Motor neuron (in vitro differentiated cells): ENCODE measurements around the gene NFE2. TPM values are rescaled to one million over a fixed set of nuclear protein-coding genes. Genes with fewer than 3 reads are reported as not detected.
A peak's percentile ranks its signal among the peaks of the same experiment; 100 is the strongest.
"Not testable (repeated sequence)": the region's sequence is repeated elsewhere in the genome, so short reads cannot be mapped to it uniquely, and the experiment has no call there.

Source experiments
- ATAC-seq, 8 experiments: fragments of 200-7000 bp; cut with Tn5 transposase; replicated peaks in 6 of 8; 2 replicates each; pipeline ENCODE4 v1.8.0; 2021; ENCODE audit warnings: mild to moderate bottlenecking in 8 of 8, moderate library complexity in 8 of 8
- H3K27ac ChIP-seq, 2 donors: fragments of 250-450 bp; sonication (Bioruptor Pico); 2 replicates each; pipeline ENCODE4 v1.9.0; 2021; ENCODE audit warnings: antibody characterized with exemption in 2 of 2, mild to moderate bottlenecking in 2 of 2, moderate library complexity in 1 of 2
- H3K4me1 ChIP-seq, 2 donors: fragments of 250-450 bp; sonication (Bioruptor Pico); replicated peaks in 1 of 2; 2 replicates each; pipeline ENCODE4 v1.6.1; 2021; ENCODE audit warnings: antibody characterized with exemption in 2 of 2, mild to moderate bottlenecking in 2 of 2, moderate library complexity in 1 of 2
- H3K4me3 ChIP-seq, 5 donors: fragments of 250-450 bp; sonication (Bioruptor Pico); 2 replicates each; pipeline ENCODE4 v1.9.0; 2021; ENCODE audit warnings: antibody characterized with exemption in 5 of 5, mild to moderate bottlenecking in 5 of 5, moderate library complexity in 4 of 5
- WGBS, 10 experiments: fragments of 450-650 bp; shearing (Covaris generic); methylation state at CpG; one replicate each; pipeline ENCODE4 v1.0.0; 2022; 5-methylcytosine and 5-hydroxymethylcytosine counted together
- in situ Hi-C, 9 experiments: fragments of 400-800 bp; cut with MboI; loops; one replicate each; pipeline ENCODE4 v1.15.0; 2021; ENCODE audit warnings: low sequenced_read_pairs in 9 of 9, low pct_unique_long_range_greater_than_20kb in 2 of 9; ENCODE audit not compliant: unreplicated experiment in 9 of 9
- total RNA-seq, 8 experiments: library from RNA; unstranded; fragments of 300-600 nt; gene quantifications; 2 replicates each; pipeline versions ENCODE4 v1.2.3 to v1.2.4, GENCODE V29; 2022

The NFE2 gene
- total RNA-seq, 8 experiments from 2014 or later: 0.08 to 17.8 (median 1.6) TPM; not detected in 1

GRCh38 chr12:54285150-54286041 is 15.4 kb downstream of the NFE2 start:
- no peak overlapping the region for H3K4me3 ChIP-seq
- H3K4me1 ChIP-seq: peaks cover 28 to 40% of the 10 kb centered on the region in 2 donors
- no peak for ATAC-seq
- WGBS, 10 experiments: 31 to 100% (median 69%) methylated on average over 1 to 4 of the region's 5 CpGs; no CpG with 5 or more reads in 2 of the 10 experiments
- in situ Hi-C loops: no loop called here
- H3K27ac ChIP-seq: no peak overlapping the region

DNA sequence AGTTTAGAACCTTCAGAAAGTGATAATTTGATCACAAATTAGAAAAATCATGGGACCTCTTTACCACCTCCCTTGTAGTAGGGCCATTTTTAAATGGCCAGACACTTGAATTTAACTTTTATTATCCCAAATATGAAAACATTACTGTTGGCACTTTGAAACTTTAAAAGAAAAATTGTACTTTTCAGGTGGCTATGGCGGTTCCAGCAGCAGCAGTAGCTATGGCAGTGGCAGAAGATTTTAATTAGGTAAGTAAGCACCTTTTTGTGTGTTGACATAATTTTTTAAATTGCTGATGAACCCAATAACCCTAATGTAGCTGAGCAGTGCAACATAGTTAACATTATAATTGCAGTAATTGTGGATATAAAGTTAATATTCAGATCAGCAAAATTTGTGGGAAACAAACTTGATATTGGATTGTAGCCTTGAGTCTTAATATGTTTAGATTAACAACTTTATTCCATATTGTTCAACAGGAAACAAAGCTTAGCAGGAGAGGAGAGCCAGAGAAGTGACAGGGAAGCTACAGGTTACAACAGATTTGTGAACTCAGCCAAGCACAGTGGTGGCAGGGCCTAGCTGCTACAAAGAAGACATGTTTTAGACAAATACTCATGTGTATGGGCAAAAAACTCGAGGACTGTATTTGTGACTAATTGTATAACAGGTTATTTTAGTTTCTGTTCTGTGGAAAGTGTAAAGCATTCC is 16.6 kb downstream of the NFE2 start:
- in situ Hi-C loops: not testable (repeated sequence)

DNA sequence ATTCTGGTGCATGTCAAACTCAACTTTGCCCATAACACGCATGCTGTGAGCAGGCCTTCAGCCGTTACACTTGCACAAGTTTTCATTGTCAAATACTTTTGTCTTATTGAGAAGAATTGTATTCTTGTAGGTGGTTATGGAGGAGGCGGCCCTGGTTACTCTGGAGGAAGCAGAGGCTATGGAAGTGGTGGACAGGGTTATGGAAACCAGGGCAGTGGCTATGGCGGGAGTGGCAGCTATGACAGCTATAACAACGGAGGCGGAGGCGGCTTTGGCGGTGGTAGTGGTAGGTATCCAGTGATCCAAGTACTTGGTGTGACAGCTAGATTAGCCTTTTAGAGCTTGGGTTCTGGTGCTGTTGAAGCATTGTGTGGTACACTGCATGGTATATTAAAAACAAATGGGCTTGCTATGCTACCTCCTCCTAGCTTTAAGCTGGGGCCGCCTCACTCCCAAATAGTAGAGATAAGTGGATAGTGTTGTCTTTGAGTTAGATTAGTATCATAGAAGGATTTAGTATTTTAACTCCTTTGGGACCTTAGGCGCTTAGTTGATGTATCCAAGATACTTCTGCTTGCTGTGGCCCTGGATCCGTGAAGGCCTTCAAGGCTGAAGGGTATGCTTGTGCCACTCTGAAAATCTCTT is 17.7 kb downstream of the NFE2 start:
- 0 to 100% (median 34%) methylated on average over 1 to 8 of the region's 11 CpGs for WGBS, 10 experiments
- peaks cover 28 to 44% of the 10 kb centered on the region in 2 donors for H3K4me1 ChIP-seq
- in situ Hi-C loops: no loop called here
- ATAC-seq: no peak
- no peak overlapping the region for H3K27ac ChIP-seq
- peak overlapping the region in 2 of 5 donors; percentile 2 to 73 for H3K4me3 ChIP-seq

More for the DNA sequence above, 16.6 kb downstream of the NFE2 start:
- peak overlapping the region in 1 of 5 donors; percentile 2 for H3K4me3 ChIP-seq
- WGBS, 10 experiments: 0 to 86% (median 78%) methylated on average over 1 of the region's 2 CpGs; no CpG with 5 or more reads in 1 of the 10 experiments
- not testable (repeated sequence) for H3K27ac ChIP-seq, ATAC-seq
- H3K4me1 ChIP-seq: peaks cover 28 to 40% of the 10 kb centered on the region in 2 donors

DNA sequence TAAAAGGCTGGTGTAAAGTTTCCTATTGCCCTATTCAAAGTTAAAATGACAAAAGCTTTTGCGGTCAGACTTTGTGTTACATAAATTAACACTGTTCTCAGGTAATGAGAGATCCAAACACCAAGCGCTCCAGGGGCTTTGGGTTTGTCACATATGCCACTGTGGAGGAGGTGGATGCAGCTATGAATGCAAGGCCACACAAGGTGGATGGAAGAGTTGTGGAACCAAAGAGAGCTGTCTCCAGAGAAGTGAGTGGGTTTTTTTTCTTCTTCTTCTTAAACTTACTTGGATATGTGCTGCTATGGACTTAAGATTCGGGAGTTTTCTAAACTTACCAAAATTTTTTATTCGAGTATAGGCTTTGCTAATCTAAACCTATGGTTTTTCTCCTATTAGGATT is 19.1 kb downstream of the NFE2 start:
- H3K4me1 ChIP-seq: peaks cover 31 to 52% of the 10 kb centered on the region in 2 donors
- H3K27ac ChIP-seq, ATAC-seq, in situ Hi-C loops: not testable (repeated sequence)
- 0 to 20% (median 0%) methylated on average over 1 to 4 of the region's 4 CpGs; no CpG with 5 or more reads in 3 of the 10 experiments for WGBS, 10 experiments
- peak overlapping the region; percentile 60 to 73 (median 71) for H3K4me3 ChIP-seq

DNA sequence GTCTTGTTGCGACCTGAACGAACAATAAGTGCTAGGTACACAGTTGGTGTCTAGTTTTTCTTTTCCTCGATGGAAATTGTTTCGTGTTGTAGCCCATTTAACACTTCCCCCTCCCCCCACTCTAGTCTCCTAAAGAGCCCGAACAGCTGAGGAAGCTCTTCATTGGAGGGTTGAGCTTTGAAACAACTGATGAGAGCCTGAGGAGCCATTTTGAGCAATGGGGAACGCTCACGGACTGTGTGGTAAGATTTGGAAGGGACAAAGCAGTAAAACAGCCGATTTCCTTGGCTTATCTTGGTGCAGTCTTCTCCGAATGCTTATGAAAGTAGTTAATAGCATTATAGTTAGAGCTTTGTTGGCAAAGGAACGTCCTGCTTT is 19.6 kb downstream of the NFE2 start:
- H3K4me3 ChIP-seq: peak overlapping the region; percentile 60 to 73 (median 71)
- ATAC-seq, in situ Hi-C loops: not testable (repeated sequence)
- peaks cover 31 to 52% of the 10 kb centered on the region in 2 donors for H3K4me1 ChIP-seq
- WGBS, 10 experiments: 0 to 4% (median 0%) methylated on average over 1 to 9 of the region's 10 CpGs
- H3K27ac ChIP-seq: peak overlapping the region; percentile 87 to 96

DNA sequence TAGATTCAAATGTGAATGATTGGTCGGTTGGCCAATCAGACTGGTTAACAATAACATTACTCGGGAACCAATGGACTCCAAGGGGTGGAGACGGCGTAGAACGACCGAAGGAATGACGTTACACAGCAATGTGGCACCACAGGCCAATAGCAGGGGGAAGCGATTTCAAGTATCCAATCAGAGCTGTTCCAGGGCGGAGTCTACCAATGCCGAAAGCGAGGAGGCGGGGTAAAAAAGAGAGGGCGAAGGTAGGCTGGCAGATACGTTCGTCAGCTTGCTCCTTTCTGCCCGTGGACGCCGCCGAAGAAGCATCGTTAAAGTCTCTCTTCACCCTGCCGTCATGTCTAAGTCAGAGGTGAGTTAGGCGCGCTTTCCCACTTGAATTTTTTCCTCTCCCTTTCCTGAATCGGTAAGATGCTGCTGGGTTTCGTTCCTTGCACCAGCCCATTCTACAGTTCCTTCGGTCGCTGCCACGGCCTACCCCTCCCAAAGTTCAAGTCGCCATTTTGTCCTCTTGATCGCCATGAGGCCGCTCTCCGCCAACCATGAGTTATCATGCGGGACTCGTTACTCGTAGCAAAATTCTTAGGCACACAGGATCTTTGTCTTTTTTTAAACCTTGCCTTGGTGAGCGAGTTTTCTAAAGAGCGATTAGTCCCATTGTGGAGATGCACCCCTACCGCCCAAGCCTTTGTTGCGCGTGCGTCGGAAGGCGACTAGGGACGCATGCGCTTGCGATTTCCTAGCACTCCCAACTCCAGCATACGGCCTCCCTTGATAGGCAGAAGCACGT is 20.2 kb downstream of the NFE2 start, which contains the start of gene HNRNPA1:
TSS of gene HNRNPA1 (plus strand) at position 259 of the 793 bp plus-strand sequence. CDS start at position 341, 82 bp downstream.
- in situ Hi-C loops: no loop called here
- 0 to 3% (median 1%) methylated on average over 7 to 36 of the region's 48 CpGs for WGBS, 10 experiments

DNA sequence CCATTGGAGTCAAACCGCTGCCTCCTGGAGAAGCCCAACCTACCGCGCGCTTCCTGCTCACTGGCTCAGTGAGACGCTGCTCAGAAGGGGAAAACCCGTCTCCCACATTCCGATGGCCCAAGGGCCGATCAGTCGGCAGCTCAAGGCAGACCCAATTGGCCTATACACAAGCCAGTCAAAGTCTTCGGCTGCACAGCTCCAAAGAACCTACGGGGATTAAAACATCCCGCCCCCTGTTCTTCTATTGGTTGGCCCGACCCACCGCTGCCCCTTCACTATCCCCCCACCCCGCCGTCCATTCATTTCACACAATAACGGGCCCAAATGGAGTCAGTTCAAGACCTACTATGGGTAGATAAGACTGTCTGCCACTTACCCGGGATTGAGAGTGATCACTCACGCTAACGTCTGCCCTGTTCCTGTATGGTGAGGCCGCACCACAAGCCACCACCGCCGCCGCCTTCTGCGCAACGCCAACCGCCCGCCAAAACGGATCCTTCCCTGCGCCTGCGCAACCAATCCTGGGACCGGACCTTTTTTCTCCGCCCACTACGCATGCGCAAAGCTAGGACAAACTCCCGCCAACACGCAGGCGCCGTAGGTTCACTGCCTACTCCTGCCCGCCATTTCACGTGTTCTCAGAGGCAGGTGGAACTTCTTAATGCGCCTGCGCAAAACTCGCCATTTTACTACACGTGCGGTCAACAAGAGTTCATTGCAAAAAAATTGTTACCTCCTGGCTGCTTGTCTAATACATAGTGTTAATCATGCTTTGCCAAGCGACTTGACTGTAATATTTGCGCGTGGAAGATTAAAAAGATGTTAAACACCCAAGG is 21.0 kb downstream of the NFE2 start, which contains the start of gene CBX5:
TSS of gene CBX5 (minus strand) at position 491 of the 836 bp plus-strand sequence. CDS start 22,472 bp downstream, outside the sequence.
- Histone ChIP-seq H3K4me3 (peak within 1 kb of the TSS; percentile 60 to 73 (median 71)), H3K4me1 (peaks cover 31 to 46% of the 10 kb centered on the region in 2 donors), H3K27ac (peak within 1 kb of the TSS; percentile 96)
- WGBS, 10 experiments: 0 to 5% (median 0%) methylated on average over 1 to 17 of the region's 49 CpGs; no CpG with 5 or more reads in 1 of the 10 experiments
- in situ Hi-C loops: no loop called here
- peak; percentile 71 to 86 (median 84) for ATAC-seq

More for the DNA sequence above, 20.2 kb downstream of the NFE2 start, which contains the start of gene HNRNPA1:
- Histone ChIP-seq H3K4me3 (peak within 1 kb of the TSS; percentile 60 to 73 (median 71)), H3K27ac (peak within 1 kb of the TSS; percentile 96), H3K4me1 (peaks cover 31 to 49% of the 10 kb centered on the region in 2 donors)
- peak; percentile 73 to 88 (median 84) for ATAC-seq

DNA sequence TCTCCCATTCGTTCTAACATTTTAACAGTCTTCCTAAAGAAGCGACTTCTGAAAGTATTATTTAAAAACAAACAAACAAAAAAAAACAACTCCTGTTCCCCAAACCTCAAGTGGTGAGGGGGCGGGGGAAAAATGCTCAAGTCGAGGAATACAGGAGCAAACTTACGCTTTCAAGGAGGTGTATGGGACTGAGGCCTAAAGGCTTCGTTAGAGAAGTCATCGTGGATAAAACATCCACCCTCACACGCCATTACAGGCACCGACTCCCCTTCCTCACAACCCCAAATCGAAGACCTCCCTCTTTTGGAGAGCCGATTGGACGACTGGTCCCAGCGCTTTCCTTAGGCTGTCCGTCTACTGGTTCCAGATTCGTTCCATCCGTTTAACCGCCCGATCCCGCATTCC is 21.6 kb downstream of the NFE2 start:
- no peak for ATAC-seq

DNA sequence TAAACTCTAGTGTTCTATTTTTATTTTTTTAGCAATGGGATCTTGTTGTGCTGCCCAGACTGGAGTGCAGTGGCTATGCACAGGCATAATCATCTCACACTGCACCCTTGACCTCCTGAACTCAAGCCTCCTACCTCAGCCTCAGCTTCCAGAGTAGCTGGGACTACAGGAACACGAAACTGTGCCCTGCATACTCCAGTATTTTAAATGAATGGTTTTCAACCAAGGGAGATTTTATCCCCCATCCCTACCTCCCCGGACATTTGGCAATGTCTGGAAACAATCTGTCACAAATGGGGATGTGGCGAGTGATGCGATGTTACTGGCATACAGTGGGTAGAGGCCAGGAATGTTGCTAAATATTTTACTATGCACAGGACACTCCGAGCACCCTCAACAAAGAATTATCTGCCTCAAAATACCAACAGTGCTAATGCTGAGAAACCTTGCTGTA is 23.0 kb downstream of the NFE2 start:
- no peak overlapping the region for H3K27ac ChIP-seq
- 0 to 74% (median 20%) methylated on average over 1 to 5 of the region's 5 CpGs; no CpG with 5 or more reads in 3 of the 10 experiments for WGBS, 10 experiments

More for the DNA sequence above, 21.6 kb downstream of the NFE2 start:
- WGBS, 10 experiments: 0 to 10% (median 0%) methylated on average over 1 to 16 of the region's 19 CpGs
- peak overlapping the region; percentile 60 to 73 (median 71) for H3K4me3 ChIP-seq
- in situ Hi-C loops: no loop called here
- peaks cover 30 to 40% of the 10 kb centered on the region in 2 donors for H3K4me1 ChIP-seq
- peak overlapping the region; percentile 72 to 96 for H3K27ac ChIP-seq

DNA sequence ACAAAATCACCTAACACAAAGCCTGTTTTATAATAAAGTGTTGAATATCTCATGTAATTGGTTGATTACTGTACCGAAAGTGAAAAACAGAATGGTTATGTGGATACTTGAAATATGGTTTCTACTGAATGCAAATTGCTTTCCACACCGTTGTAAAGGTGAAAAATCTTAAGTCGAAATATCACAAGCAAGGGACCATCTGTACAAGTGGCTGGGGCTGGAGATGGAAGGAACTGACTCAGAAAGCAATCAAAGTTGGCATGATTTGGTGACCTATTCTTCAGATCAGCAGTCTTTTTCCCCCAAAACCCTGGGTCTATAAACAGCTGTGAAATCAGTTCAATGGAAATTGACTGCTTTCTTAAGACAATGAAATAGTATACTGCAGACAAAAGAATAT is 24.4 kb downstream of the NFE2 start:
- 71 to 100% (median 93%) methylated on average over 1 to 3 of the region's 3 CpGs for WGBS, 10 experiments
- in situ Hi-C loops: no loop called here
- no peak for ATAC-seq
- peaks cover 4 to 13% of the 10 kb centered on the region in 2 donors for H3K4me1 ChIP-seq
- no peak overlapping the region for H3K27ac ChIP-seq
- no peak overlapping the region for H3K4me3 ChIP-seq

More for the DNA sequence above, 23.0 kb downstream of the NFE2 start:
- in situ Hi-C loops: no loop called here
- no peak for ATAC-seq
- H3K4me1 ChIP-seq: peaks cover 18 to 26% of the 10 kb centered on the region in 2 donors
- peak overlapping the region; percentile 60 to 73 (median 71) for H3K4me3 ChIP-seq

DNA sequence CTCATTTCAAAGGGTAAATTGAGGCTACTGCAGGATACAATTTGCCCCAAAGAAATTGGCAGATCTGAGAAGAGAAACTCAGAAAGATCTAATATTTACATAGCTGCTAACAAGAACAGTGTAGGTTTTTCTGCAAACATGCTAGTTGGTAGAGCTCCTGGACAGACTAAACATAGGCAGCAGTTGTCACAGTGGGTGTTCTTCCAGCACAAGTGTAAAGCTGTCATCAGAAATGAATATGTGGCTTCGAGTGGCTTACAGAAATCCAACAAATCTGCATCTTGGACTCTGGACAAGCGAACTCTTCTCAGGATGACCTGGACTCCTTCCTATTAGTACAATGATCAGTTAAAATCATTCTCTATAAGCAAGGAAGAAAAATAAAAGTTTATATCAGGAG is 26.8 kb downstream of the NFE2 start:
- WGBS, 10 experiments: 38 to 100% (median 90%) methylated on average over 1 to 2 of the region's 2 CpGs; no CpG with 5 or more reads in 3 of the 10 experiments
- peaks cover 4 to 13% of the 10 kb centered on the region in 2 donors for H3K4me1 ChIP-seq

More for the DNA sequence above, 26.8 kb downstream of the NFE2 start:
- ATAC-seq: peak in 1 of 8 experiments; percentile 71
- H3K27ac ChIP-seq: no peak overlapping the region
- in situ Hi-C loops: loop anchor here in 1 of 9 experiments (25.0 kb wide), 1 partner anchor 88 kb away; the partner anchor contains the start of gene GPR84
- no peak overlapping the region for H3K4me3 ChIP-seq
